T-helper 22 cell (primary cell): ENCODE measurements around the gene S100A6.
"Not testable (repeated sequence)": the region's sequence is repeated elsewhere in the genome, so short reads cannot be mapped to it uniquely, and the experiment has no call there.

Source experiments
- DNase-seq: peaks from one replicate; pipeline ENCODE4 v3.0.0-alpha.2; 2020; ENCODE audit warnings: low read depth

S100A6 gene

DNA sequence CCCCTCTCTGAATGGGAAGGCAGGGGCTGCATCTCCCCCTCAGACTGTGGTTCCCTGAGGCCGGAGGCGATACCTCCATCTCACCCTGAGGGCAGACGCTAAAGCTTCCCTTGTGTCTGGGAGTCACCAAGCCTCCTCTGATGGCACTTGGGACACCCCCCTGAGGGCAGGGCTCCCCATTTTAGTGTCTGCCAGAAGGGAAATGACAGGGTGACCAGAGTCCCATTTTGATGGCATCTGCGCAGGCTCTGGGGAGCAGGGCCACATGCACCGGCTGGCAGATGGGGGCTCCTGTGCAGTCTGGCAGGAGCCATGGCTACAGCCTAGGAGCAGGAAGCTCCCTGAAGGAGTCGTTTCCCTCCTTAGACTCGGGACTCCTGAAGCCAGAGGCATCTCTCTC lies 28.2 kb upstream of the S100A6 start:
- no peak for DNase-seq

DNA sequence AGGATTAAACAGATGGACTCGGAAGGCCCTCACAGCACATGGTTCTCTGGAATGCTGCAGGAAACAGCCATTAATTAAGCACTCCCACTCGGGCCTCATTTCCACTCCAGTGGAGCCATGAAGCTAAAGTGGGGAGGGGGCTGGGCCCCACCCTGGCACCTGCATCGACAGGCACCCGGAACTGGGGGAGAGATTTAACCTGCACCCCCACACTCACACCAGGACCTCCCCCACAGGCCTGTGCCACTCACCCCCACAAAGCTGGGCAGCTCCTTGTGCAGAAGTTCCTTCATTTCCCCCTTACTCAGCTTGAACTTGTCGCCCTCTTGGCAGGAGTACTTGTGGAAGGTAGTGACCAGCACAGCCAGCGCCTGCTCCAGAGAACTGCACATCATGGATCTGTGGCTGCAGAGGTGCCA lies 27.7 kb upstream of the S100A6 start:
- no peak for DNase-seq

DNA sequence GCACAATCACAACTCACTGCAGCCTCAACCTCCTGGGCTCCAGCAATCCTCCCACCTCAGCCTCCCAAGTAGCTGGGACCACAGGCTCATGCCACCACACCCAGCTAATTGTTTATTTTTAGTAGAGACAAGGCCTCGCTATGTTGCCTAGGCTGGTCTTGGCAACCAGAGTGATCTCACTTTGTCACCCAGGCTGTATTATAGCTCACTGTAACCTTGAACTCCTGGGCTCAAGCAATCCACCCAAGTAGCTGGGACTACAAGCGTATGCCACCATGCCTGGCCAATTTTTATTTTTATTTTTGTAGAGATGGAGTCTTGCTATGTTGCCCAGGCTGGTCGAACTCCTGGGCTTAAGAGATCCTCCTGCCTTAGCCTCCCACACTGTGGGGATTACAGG lies 26.2 kb upstream of the S100A6 start:
- not testable (repeated sequence) for DNase-seq

DNA sequence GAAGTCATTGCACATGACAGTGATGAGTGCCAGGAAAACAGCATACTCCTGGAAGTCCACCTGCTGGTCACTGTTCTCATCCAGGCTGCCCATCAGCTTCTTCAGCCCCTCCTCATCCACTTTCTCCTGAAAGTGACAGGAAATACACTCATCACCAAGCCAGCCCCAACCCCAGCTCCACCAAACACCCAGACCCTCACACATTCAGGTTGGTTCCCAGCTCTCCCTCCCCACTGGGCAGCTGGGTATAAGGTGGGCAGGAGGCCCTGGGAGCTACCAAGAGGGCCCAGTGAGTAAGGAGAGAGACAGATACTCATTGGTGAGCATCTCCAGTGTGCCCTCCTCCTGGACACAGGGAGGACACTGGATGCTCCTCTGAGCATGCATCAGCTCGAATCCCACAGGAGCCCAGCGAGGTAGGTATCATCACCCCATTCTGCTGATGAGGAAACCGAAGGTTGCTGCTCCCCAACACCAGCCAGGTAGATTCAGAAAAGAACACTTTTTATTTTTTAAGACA lies 25.7 kb upstream of the S100A6 start:
- no peak for DNase-seq

DNA sequence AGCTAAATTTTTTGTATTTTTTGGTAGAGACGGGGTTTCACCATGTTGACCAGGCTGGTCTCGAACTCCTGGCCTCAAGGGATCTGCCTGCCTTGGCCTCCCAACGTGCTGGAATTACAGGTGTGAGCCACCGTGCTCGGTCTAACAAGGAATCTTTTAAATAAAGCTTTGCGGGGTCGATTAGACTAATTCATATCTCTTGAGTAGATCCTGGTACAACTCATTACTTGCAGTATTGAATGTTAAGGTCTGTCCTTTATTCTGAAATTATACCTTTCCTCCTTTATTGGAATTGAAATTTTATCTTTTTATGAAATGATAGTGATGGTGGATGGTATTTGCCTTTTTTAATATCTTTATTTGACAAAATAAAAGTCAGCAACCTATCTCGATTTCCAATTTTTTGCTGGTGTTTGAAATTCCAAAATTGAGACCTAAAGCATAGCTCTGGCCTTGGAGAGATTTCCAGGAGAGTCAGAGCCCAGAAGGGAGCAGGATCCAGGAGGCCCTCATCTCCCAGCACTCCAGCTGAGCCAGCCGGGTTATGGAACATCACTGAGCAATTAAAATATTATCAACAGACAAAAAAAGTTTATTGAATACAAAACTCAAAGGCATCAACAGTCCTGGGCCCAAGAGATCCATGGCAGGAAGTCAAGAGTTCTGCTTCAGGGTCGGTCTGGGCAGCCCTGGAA lies 25.1 kb upstream of the S100A6 start:
- no peak for DNase-seq

DNA sequence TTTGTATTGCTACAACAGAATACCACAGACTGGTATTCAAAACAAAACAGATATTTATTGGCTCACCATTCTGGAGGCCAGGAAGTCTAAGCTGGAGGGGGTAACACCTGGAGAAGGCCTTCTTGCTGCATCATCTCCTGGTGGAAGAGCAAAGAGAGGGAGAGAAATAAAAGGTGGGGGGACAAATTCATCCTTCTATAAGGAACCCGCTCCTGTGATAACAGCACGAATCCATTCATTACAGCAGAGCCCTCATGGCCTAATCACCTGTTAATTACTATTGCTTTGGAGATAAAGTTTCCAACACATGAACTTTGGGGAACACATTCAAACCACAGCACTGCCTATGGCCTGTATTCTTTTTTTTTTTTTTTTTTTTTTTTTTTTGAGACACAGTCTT lies 24.4 kb upstream of the S100A6 start:
- DNase-seq, result no peak

DNA sequence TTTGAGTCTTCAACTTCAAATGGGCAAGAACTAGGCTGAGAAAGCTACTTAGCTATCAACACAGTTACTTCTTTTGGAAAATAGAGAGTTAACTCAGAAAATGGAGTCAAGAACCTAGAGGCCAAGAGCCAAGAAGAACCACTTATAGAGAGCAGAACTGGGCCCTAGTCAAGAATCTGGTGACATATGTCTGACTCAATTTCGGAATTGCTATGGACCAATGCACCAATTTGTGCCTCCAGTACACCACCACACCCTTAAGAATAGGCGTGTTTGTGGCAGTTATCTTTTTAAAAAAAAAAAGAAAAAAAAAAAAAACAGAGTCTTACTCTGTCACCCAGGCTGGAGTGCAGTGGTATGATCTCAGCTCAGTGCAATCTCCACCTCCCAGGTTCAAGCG lies 22.1 kb upstream of the S100A6 start:
- DNase-seq, result no peak

DNA sequence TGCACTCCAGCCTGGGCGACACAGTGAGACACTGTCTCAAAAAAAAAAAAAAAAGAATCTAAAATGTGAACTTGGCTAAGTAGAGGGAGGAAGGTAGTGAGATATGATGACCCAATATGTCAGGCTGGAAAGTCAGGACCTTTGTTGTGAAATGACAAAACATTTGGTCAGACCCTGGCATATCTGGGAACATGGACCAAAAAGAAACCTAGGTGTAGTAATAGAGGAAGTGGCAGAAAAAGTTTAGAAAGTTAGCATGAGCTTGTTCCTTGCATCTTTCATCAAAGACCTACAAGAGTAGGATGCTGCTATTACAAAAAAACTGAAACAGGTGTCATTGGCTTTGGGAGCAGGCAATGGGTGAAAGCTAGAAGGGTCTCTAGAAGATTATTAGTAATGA lies 20.6 kb upstream of the S100A6 start:
- no peak for DNase-seq

DNA sequence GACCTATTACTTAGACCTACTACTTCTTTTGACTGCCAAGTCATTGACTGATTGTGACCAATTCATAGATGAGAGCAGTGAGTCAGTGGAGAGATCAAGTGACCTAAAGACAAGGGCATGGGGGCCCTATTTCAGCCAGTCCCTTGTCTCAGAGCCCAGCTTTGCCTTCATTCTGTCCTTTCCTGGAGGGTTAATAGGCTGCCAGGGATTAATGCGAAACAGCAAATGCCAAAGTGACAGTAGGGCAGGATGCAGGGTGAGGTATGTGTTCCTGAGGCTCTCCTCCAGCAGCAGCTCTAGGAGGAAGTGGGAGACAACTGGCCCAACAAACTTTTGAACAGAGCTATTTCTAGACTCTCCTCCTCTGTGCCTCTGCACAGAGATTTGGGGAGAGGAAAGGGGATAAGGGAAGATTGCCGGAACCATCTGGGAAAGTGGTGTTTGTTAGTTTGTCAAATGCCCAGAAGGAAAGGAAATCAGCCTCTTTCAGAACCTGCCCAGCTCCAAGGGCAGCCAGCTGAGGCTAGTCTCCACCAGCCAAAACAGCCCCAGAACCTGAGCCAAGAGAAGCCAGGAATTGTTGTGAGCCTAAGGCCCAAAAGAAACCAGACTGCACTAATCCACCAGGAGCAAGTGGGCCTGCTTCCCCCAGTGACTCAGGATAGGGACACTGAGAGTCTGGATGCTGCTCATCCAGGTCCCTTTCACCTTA lies 18.2 kb upstream of the S100A6 start:
- DNase-seq, result no peak

DNA sequence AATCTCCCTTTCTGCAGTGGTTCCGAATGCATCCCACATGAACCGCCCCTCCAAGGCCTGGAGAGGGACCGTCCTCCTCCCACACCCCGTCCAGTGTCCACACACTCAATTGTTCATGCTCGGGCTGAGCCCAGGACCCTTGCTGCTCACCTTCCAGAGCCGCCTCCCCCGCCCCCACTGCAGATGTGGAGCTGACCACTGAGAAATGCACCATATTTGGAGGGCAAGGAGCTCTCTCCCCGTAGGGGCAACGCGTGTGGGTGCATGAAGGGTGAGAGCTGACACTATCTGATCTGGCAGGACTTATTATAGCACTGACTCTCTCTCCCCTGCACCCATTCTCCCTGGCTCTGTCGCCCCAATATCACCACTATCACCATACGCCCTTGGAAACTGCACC lies 17.3 kb upstream of the S100A6 start:
- no peak for DNase-seq

DNA sequence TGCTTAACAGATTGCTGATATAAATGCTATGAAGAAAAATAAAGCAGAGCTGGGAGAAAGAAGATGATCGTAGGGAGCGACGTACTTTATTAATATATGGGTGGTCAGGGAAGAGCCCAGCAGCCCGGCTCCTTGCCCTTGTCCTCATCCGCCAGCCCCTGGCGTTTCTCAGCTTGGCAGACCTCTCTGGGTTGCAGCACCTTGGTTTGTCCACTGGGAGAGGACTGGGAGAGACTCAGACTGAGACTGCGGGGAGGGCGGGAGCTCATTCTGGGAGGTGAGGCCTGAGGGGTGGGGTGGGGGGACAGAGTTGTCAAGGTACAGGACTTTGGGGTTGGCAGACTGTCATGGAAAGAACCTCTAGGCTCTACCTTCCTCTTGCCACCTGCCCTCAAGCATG lies 16.5 kb upstream of the S100A6 start:
- DNase-seq, result no peak

DNA sequence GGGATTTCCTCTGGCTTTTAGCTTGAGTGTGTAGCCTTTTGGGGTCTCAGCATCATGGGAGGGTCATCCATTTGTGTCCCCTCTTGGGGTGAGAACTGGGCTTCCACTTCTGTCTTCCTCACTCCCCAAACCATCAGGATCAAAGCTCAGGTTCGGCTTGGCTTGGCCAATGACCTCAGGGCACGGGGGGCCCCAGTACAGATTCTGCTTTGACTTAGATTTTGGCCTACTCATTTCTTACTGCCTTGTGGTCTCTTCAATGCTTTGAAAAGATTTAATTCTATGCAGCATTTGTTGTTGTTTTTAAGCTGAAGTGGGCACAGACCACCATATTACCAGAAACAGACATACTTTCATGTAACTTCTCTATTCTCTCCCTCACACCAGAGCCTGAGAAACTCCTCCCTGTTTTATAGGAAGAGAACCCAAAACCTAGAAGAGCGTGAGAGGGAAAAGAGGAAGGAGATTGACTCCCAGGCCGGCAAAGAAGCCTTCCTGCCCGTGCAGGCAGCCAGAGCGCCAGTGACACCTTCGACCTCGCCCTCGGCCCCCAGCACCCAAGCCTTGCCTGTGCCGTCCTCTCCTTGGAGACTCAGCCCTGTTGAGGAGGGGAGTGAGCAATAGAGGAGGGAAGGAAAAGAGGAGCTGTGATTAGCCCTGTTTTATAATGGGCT lies 15.2 kb upstream of the S100A6 start:
- no peak for DNase-seq

DNA sequence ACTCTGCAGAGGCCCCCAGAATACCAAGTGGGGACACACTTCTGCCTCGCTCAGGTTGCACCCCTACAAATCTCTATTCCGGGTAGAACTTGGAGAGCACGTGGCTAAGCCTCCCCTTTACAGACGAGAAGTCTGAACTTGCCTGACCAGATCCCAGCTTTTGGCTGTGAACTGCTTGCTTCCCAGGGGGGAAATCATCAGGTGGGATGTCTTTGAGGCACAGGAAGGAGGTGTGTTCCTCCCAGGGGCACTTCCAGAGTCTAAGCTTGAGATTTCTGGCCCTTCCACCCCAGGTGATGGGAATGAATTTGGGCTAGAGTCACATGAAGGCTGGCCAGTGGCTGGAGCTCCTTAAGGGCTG lies 14.6 kb upstream of the S100A6 start:
- no peak for DNase-seq

DNA sequence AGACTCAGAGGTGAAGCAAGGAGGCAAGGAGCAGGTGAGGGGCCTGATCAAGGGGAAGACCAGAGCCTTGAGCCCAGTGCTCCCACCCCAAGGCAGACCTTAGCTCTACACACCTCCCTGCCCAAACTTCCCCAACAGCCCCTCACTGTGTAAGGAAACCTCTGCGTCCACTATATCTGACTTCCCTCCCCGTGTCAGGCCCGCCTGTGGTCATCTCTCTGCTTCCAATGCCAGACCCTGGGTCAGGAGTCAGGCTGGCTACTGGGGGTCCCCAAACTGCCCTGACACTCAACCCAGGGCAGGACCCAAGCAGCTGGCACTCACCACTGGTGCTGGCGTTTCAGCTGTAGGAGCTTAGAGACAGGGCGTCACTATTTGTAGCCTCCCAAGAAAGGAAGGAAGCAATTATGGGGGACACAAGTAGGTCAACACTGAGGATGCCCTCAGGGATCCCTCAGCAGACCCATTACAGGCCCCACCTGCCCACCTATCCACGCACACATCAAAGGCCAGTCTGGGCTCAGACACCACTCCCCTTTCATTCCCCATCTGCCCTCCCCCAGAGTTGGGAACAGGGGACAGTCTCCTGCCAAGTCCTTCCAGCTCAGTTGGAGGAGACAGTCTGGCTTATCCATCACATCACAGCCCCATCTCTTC lies 14.1 kb upstream of the S100A6 start:
- DNase-seq, result no peak

DNA sequence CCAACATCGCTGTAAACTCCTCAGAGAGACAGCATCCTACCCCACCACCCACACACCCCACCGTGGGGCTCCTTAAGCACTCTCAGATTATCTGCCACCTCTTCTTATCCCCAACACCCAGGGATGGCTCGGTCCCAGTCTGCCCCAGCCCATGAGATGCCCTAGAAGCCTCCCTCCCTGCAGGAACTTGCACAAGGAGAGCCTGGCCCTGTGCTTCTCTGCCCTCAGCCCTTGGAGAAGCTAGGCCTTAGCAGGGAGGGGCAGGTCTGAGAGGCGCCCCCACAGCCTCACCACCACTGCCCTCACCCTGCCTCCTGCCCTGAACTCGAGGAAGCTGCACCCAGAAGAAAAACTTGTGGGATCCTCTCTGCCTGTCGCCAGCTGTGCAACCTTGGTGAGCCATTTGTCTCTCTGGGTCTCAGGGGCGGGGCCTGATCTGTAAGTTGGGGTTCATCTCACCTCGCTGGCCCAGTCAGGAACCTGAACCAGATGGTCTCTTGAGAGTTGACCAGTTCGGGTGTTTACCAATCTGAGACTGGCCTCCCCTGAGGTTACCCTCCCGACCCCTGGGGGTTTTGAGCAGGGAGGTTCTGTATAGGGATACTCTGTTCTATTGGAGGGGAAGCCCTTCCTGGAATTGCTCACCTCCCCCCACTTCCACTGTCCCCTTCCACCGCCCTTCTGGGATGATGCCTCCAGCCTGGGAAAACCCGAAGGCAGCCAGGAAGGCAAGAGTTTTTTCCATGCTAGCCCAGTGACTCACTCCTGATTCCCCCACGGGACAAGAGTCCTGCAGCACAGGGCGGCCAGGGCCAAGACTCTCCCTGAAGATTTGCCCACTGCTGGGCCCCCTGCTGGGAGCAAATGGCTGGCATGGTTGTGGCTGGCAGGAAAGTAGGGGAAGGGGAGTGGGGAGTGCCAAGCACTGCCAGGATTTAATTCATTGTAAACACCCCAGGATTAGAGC lies 13.2 kb upstream of the S100A6 start, which contains the start of gene S100A3:
S100A3 (minus strand) TSS at position 537 of the 967 bp plus-strand sequence. CDS start 773 bp downstream, outside the sequence.
- DNase-seq, result no peak

DNA sequence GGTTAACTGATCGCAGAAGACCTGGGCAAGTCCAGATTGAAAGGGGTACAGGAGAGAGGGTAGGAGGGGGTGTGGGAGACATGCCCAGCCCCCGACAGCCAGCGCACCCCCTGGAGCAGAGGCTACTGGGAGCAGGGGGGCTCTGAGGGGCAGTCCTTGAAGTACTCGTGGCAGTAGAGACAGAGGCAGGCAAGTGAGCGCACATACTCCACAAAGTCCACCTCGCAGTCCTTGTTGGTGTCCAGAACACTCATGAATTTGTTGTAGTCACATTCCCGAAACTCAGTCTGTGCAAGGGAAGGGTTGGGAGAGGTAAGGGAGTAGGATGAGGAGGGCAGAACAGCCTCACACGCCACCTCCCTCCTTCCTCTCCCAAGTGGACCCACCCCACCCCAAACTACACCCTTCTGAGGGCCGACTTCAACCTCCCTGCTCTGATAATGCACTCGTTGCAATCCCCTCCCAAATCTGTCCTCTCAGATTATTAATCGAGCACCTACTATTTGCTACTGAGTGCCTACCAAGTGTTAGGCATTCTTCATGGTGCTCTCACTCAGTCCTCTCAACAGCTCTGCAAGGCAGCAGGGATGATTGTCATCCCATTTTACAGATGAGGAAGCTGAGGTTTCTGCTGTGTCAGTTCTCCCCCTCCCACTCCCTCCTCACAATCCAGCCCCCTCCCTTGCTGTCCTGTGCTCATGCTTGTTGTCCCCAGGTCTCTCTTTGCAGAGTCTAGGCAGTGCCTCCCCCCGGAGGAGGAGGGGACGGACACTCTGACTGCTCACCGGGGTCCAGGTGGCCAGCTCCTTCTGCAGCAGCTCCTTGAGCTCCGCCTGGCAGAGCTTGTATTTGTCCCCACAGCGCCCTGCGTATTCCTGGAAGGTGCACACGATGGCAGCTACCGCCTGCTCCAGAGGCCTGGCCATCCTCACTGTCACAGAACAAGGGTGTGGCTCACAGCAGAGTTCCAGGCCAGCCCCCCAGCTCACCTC lies 12.1 kb upstream of the S100A6 start:
- no peak for DNase-seq

DNA sequence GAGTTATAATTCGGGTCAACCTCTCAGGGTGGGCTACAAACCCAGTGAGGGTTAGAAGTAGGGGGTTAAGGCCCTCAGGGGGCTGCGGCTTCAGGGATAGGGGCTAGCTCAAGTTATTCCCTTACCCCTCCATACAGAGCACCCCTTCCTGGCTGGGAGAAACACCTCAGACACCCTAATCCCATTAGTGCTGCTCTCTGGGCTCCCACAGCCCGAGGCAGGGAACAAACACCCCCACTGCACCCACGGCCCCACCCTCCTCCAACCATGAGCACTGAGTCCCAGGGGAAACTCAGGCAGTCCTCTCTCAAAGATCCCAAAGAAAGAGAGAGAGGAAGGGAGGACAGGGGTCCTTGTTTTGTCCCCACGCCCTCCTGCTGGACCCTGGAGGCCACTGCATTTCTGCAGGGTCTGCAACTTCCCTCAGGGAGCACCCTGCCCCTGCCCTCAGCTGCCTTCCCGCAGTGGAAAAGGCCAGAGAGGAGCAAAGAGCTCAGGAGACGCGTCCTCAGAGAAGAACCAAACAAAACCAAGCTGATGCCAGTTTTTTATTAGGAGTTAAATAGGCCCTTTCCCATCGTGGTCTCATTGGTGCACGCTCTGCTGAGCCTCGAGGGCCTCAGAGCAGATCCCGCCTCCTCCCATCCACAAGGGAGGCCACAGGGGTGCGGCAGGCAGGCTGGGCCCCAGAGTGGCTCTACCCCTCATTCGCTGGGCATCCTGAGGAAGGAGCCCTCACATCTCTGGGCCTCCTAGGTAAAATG lies 11.2 kb upstream of the S100A6 start:
- DNase-seq, result no peak

DNA sequence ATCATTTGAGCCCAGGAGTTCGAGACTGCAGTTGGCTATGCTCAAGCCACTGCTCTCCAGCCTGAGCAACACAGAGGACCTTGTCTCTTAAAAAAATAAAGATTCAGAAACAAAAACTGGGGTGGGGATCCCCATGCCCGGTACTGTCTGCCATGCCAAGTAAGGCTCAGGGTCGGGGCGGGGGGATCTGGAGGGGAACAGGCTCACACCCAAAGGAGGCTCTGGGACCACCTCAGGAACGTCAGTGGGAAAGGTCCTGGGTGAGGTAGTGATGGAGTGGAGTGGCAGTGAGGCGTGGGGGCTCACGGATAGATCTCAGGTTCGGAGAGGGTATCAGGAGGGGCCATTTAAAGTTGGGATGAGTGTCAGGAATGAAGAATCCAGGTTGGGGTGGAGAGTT lies 10.6 kb upstream of the S100A6 start:
- no peak for DNase-seq
